Measurements from ENCODE around the gene ELP5. TPM values are rescaled to one million over a fixed set of nuclear protein-coding genes. Genes with fewer than 3 reads are reported as not detected.

ELP5 gene
- total RNA-seq, 1 donor from 2014 or later: 20.0 TPM

- no peak for TF ChIP-seq CTCF (IDR thresholded peaks at IDR 0.05; ENCODE audit: insufficient read depth, low read length, severe bottlenecking)
- FAIRE-seq (no peak), DNase-seq (ENCODE audit: low read depth) (no peak)
- Histone ChIP-seq H3K4me3 (ENCODE audit: low read depth, low read length) (peak overlapping the region; percentile 39), H3K27me3 (ENCODE audit: control insufficient read depth, insufficient read depth, low read length) (peaks cover 5% of the 10 kb centered on the region), H3K36me3 (ENCODE audit: control insufficient read depth, insufficient read depth, low read length) (no peaks in the 10 kb centered on the region)
Measured at GRCh38 chr17:7281953-7282751, 30.1 kb downstream of the ELP5 start.

GRCh38 chr17:7282752-7283321, 30.8 kb downstream of the ELP5 start:
- H3K36me3 ChIP-seq (ENCODE audit: control insufficient read depth, insufficient read depth, low read length): no peaks in the 10 kb centered on the region
- no peak for FAIRE-seq
- H3K27me3 ChIP-seq (ENCODE audit: control insufficient read depth, insufficient read depth, low read length): peaks cover 5% of the 10 kb centered on the region
- no peak for TF ChIP-seq CTCF (IDR thresholded peaks at IDR 0.05; ENCODE audit: insufficient read depth, low read length, severe bottlenecking)
- no peak for DNase-seq (ENCODE audit: low read depth)
- H3K4me3 ChIP-seq (ENCODE audit: low read depth, low read length): no peak overlapping the region

GRCh38 chr17:7283471-7284216, 31.6 kb downstream of the ELP5 start:
- no peaks in the 10 kb centered on the region for H3K36me3 ChIP-seq (ENCODE audit: control insufficient read depth, insufficient read depth, low read length)
- no peak overlapping the region for H3K4me3 ChIP-seq (ENCODE audit: low read depth, low read length)
- H3K27me3 ChIP-seq (ENCODE audit: control insufficient read depth, insufficient read depth, low read length): peaks cover 5% of the 10 kb centered on the region
- DNase-seq (ENCODE audit: low read depth) (no peak), FAIRE-seq (no peak)
- no peak for TF ChIP-seq CTCF (IDR thresholded peaks at IDR 0.05; ENCODE audit: insufficient read depth, low read length, severe bottlenecking)

DNA sequence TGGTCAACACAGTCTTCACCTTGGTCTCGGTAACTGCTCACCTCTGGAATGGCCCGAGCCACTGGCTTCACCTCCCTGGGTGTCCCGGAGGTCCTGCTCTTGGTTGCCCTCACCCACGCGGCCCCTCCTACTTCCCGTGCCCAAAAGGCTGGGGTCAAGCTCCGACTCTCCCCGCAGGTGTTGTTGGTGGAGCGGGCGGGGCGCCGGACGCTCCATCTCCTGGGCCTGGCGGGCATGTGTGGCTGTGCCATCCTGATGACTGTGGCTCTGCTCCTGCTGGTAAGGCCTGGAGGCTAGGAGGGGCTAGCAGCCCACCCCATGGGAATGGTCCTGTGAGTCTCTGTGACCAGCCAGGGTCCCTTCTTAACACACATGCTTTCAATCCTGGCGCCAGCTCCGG, 32.9 kb downstream of the ELP5 start:
- no peak for DNase-seq (ENCODE audit: low read depth)
- no peaks in the 10 kb centered on the region for H3K36me3 ChIP-seq (ENCODE audit: control insufficient read depth, insufficient read depth, low read length)
- no peak for TF ChIP-seq CTCF (IDR thresholded peaks at IDR 0.05; ENCODE audit: insufficient read depth, low read length, severe bottlenecking)
- no peak overlapping the region for H3K4me3 ChIP-seq (ENCODE audit: low read depth, low read length)
- H3K27me3 ChIP-seq (ENCODE audit: control insufficient read depth, insufficient read depth, low read length): peaks cover 5% of the 10 kb centered on the region
- FAIRE-seq: no peak

GRCh38 chr17:7285679-7286078, 33.7 kb downstream of the ELP5 start:
- H3K36me3 ChIP-seq (ENCODE audit: control insufficient read depth, insufficient read depth, low read length): no peaks in the 10 kb centered on the region
- H3K27me3 ChIP-seq (ENCODE audit: control insufficient read depth, insufficient read depth, low read length): peaks cover 5% of the 10 kb centered on the region
- no peak for DNase-seq (ENCODE audit: low read depth)
- TF ChIP-seq CTCF (IDR thresholded peaks at IDR 0.05; ENCODE audit: insufficient read depth, low read length, severe bottlenecking): no peak
- no peak for FAIRE-seq
- no peak overlapping the region for H3K4me3 ChIP-seq (ENCODE audit: low read depth, low read length)
